HCT116 (cell line): ENCODE results near the gene INCA1. TPM values are rescaled to one million over a fixed set of nuclear protein-coding genes. Genes with fewer than 3 reads are reported as not detected.

ENCODE experiments used
- ATAC-seq: fragments of 200-7000 bp; cut with Tn5 transposase; 2 replicates; pipeline ENCODE4 v1.9.1; 2020; ENCODE audit warnings: mild to moderate bottlenecking, moderate library complexity
- BruUV-seq: library from RNA; stranded (reverse); fragments of 400-500 nt; replicated peaks from 2 replicates; lab custom pipeline; 2021; lab: Mats Ljungman, UMichigan
- CTCF ChIA-PET: fragments of 300-600 bp; sonication (Branson Sonifier 250); formaldehyde crosslinking; loops from one replicate; lab custom pipeline; 2021; ENCODE audit warnings: antibody characterized with exemption; lab: Charles Lee
- POLR2A ChIA-PET: fragments of 300-600, 350-600 bp; sonication (Branson Sonifier 250); formaldehyde crosslinking; loops from one replicate; lab custom pipeline; 2021; ENCODE audit warnings: antibody characterized with exemption; lab: Charles Lee
- RAD21 ChIA-PET, 2 experiments: fragments of 300-600 bp; sonication (Branson Sonifier 250); formaldehyde crosslinking; loops; one replicate each; lab custom pipeline; 2023; ENCODE audit warnings: low total read pairs in 2 of 2; ENCODE audit not compliant: uncharacterized antibody in 2 of 2, unreplicated experiment in 2 of 2, low non-redundant PET in 1 of 2; lab: Charles Lee
- DNase-seq: peaks from one replicate; pipeline ENCODE4 v3.0.0-alpha.2; 2010; ENCODE audit warnings: low read depth, low spot score
- H2AFZ ChIP-seq: fragments of 200-600 bp; shearing (Covaris generic), sonication (generic); 2 replicates; pipeline ENCODE4 v1.6.1; 2017; ENCODE audit warnings: low read depth, mixed run types, mixed read lengths, antibody characterized with exemption, low read length; ENCODE audit not compliant: poor library complexity, severe bottlenecking
- H3K27ac ChIP-seq: 2 replicates; pipeline ENCODE4 v1.5.1; 2012; ENCODE audit warnings: low read depth, low read length
- H3K27me3 ChIP-seq: fragments of 200-600 bp; sonication (generic); 2 replicates; pipeline ENCODE4 v1.6.1; 2016; ENCODE audit warnings: mixed run types, low read length, mixed read lengths; ENCODE audit not compliant: insufficient read depth
- H3K36me3 ChIP-seq, 2 experiments: fragments of 200-500 bp in 1 of 2; fragments of 200-600 bp in 1 of 2; sonication (Bioruptor generic) in 1 of 2; sonication (generic) in 1 of 2; 2 replicates each; pipeline versions ENCODE4 v1.5.1 to v1.6.1; 2014 to 2016; ENCODE audit warnings: low read length in 2 of 2, inconsistent platforms in 1 of 2, mixed read lengths in 1 of 2, mixed run types in 1 of 2; ENCODE audit not compliant: insufficient read depth in 2 of 2, control insufficient read depth in 1 of 2
- H3K4me1 ChIP-seq, 2 experiments: fragments of 200-600 bp in 1 of 2; sonication (generic) in 1 of 2; 2 replicates each; pipeline versions ENCODE4 v1.5.1 to v1.6.1; 2012 to 2017; ENCODE audit warnings: low read length in 2 of 2, inconsistent platforms in 1 of 2, mild to moderate bottlenecking in 1 of 2, mixed read lengths in 1 of 2, mixed run types in 1 of 2, moderate library complexity in 1 of 2; ENCODE audit not compliant: insufficient read depth in 2 of 2, control insufficient read depth in 1 of 2
- H3K4me2 ChIP-seq: fragments of 200-600 bp; sonication (generic); 2 replicates; pipeline ENCODE4 v1.6.1; 2017; ENCODE audit warnings: mixed run types, low read length, mixed read lengths
- H3K4me3 ChIP-seq, 2 experiments: fragments of 200-600 bp in 1 of 2; sonication (generic) in 1 of 2; replicated peaks in 1 of 2; 2 replicates each; pipeline ENCODE4 v1.5.1; 2011 to 2016; ENCODE audit warnings: low read length in 2 of 2, control low read depth in 1 of 2, low read depth in 1 of 2, mild to moderate bottlenecking in 1 of 2, mixed read lengths in 1 of 2, mixed run types in 1 of 2
- H3K79me2 ChIP-seq: fragments of 200-600 bp; sonication (generic); 2 replicates; pipeline ENCODE4 v1.6.1; 2017; ENCODE audit warnings: mild to moderate bottlenecking, mixed run types, low read length, moderate library complexity, mixed read lengths; ENCODE audit not compliant: insufficient read depth
- H3K9ac ChIP-seq: fragments of 200-600 bp; sonication (generic); 2 replicates; pipeline ENCODE4 v1.6.1; 2016; ENCODE audit warnings: low read length, mixed read lengths
- H3K9me2 ChIP-seq: fragments of 200-600 bp; sonication (generic), shearing (Covaris generic); 2 replicates; pipeline ENCODE4 v1.6.1; 2017; ENCODE audit warnings: mixed run types, mild to moderate bottlenecking, moderate library complexity; ENCODE audit not compliant: insufficient read depth
- H3K9me3 ChIP-seq, 2 experiments: fragments of 200-500 bp in 1 of 2; fragments of 200-600 bp in 1 of 2; sonication (Bioruptor generic) in 1 of 2; sonication (generic) in 1 of 2; 2 replicates each; pipeline ENCODE4 v1.6.1; 2014 to 2017; ENCODE audit warnings: low read length in 2 of 2, mixed read lengths in 2 of 2, inconsistent platforms in 1 of 2, low read depth in 1 of 2, mild to moderate bottlenecking in 1 of 2, mixed run types in 1 of 2, moderate library complexity in 1 of 2; ENCODE audit not compliant: control insufficient read depth in 1 of 2, insufficient read depth in 1 of 2
- H4K20me1 ChIP-seq: fragments of 200-600 bp; sonication (generic), shearing (Covaris generic); 2 replicates; pipeline ENCODE4 v1.6.1; 2017; ENCODE audit warnings: mixed run types, mild to moderate bottlenecking, moderate library complexity; ENCODE audit not compliant: insufficient read depth
- CBX3 ChIP-seq: IDR thresholded peaks from 2 replicates; pipeline ENCODE4 v1.6.1; 2012; ENCODE audit warnings: low read depth
- ELF1 ChIP-seq: IDR thresholded peaks from 2 replicates; pipeline ENCODE4 v1.6.1; 2012; ENCODE audit warnings: low read depth, borderline replicate concordance
- EZH2 ChIP-seq: fragments of 200-600 bp; sonication (generic); IDR thresholded peaks from 2 replicates; pipeline ENCODE4 v1.6.1; 2017; ENCODE audit warnings: antibody characterized with exemption, mixed run types
- MAX ChIP-seq: IDR thresholded peaks from 2 replicates; pipeline ENCODE4 v1.6.1; 2012
- SIN3A ChIP-seq: IDR thresholded peaks from 2 replicates; pipeline ENCODE4 v1.6.1; 2012; ENCODE audit warnings: low read depth
- YY1 ChIP-seq: IDR thresholded peaks from 2 replicates; pipeline ENCODE4 v1.6.1; 2011; ENCODE audit warnings: low read length, low read depth, moderate library complexity, mild to moderate bottlenecking; ENCODE audit not compliant: insufficient replicate concordance; ENCODE audit errors: extremely low read depth
- intact Hi-C: fragments of 100-400 bp; cut with micrococcal nuclease; formaldehyde crosslinking; loops from 2 replicates; pipeline ENCODE4 v1.10.0; 2022
- total RNA-seq: library from RNA; stranded (reverse); gene quantifications from one replicate; pipeline ENCODE4 v1.2.1, GENCODE V29; 2021; ENCODE audit not compliant: unreplicated experiment
- TF ChIP-seq, protein P1 (sequence below): IDR thresholded peaks from 2 replicates; pipeline ENCODE4 v1.6.1; 2012

INCA1 gene
- total RNA-seq, 1 experiment from 2014 or later, result 0.74 TPM

GRCh38 chr17:5024604-5025003 is 27.3 kb upstream of the INCA1 start:
- intact Hi-C loops, result no loop called here
- no peaks in the 10 kb centered on the region for H3K9me2 ChIP-seq
- H3K79me2 ChIP-seq, result no peaks in the 10 kb centered on the region
- ChIA-PET RAD21 (no interaction called here), POLR2A (no interaction called here), CTCF (no interaction called here)
- H3K27ac ChIP-seq, result no peak overlapping the region
- H3K4me3 ChIP-seq, result no peak overlapping the region
- no peaks in the 10 kb centered on the region for H3K27me3 ChIP-seq
- no peaks in the 10 kb centered on the region for H4K20me1 ChIP-seq
- no peak overlapping the region for H3K4me2 ChIP-seq
- no peak overlapping the region for H2AFZ ChIP-seq
- H3K36me3 ChIP-seq, result peaks cover 10 to 21% of the 10 kb centered on the region in 2 experiments
- H3K9me3 ChIP-seq, result no peaks in the 10 kb centered on the region
- BruUV-seq, result no TSS peak
- no peak overlapping the region for H3K9ac ChIP-seq
- no peak for DNase-seq
- peaks cover 4 to 7% of the 10 kb centered on the region in 2 experiments; a peak in 1 of 4 replicates for H3K4me1 ChIP-seq
- no peak for ATAC-seq
- TF ChIP-seq ELF1 (no peak), CBX3 (no peak), EZH2 (no peak), SIN3A (no peak)
- TF ChIP-seq, protein P1, sequence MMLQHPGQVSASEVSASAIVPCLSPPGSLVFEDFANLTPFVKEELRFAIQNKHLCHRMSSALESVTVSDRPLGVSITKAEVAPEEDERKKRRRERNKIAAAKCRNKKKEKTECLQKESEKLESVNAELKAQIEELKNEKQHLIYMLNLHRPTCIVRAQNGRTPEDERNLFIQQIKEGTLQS, result no peak

- ChIA-PET RAD21 (no interaction called here), POLR2A (no interaction called here), CTCF (no interaction called here)
- H3K9ac ChIP-seq, result no peak overlapping the region
- no peaks in the 10 kb centered on the region for H3K9me2 ChIP-seq
- H3K4me3 ChIP-seq, result no peak overlapping the region
- no TSS peak for BruUV-seq
- no peaks in the 10 kb centered on the region for H3K9me3 ChIP-seq
- no peaks in the 10 kb centered on the region for H3K79me2 ChIP-seq
- no peak overlapping the region for H3K27ac ChIP-seq
- peaks cover 10 to 21% of the 10 kb centered on the region in 2 experiments for H3K36me3 ChIP-seq
- no peak overlapping the region for H2AFZ ChIP-seq
- peaks cover 4 to 7% of the 10 kb centered on the region in 2 experiments; a peak in 1 of 4 replicates for H3K4me1 ChIP-seq
- intact Hi-C loops, result no loop called here
- TF ChIP-seq YY1 (no peak), MAX (no peak)
- TF ChIP-seq, protein P1, result no peak
- DNase-seq (no peak), ATAC-seq (no peak)
- no peaks in the 10 kb centered on the region for H3K27me3 ChIP-seq
- H3K4me2 ChIP-seq, result no peak overlapping the region
- H4K20me1 ChIP-seq, result no peaks in the 10 kb centered on the region
Measured at GRCh38 chr17:5023588-5024147, 26.3 kb upstream of the INCA1 start.
